ENCODE measurements around the gene STRBP.
"Not testable (repeated sequence)": the region's sequence is repeated elsewhere in the genome, so short reads cannot be mapped to it uniquely, and the experiment has no call there.

GRCh38 chr9:123200469-123200868, 67.9 kb downstream of the STRBP start:
- not testable (repeated sequence) for TF ChIP-seq EZH2phosphoT487 (IDR thresholded peaks at IDR 0.05; ENCODE audit: borderline replicate concordance, low read length); CTCF (IDR thresholded peaks at IDR 0.05; ENCODE audit: low read depth, low read length, poor library complexity, severe bottlenecking)

Measured in DOHH2 (cell line).